PC-9 (cell line): ENCODE results near the gene SMIM7. TPM values are rescaled to one million over a fixed set of nuclear protein-coding genes. Genes with fewer than 3 reads are reported as not detected.

Experiments
- BruUV-seq: library from RNA; stranded (reverse); fragments of 400-500 nt; replicated peaks from 2 replicates; lab custom pipeline; 2021; lab: Mats Ljungman, UMichigan
- CTCF ChIA-PET: fragments of 300-600 bp; sonication (Branson Sonifier 250); formaldehyde crosslinking; loops from one replicate; lab custom pipeline; 2022; ENCODE audit warnings: antibody characterized with exemption; lab: Charles Lee
- POLR2A ChIA-PET: fragments of 300-600 bp; sonication (Branson Sonifier 250); formaldehyde crosslinking; loops from one replicate; lab custom pipeline; 2022; ENCODE audit warnings: antibody characterized with exemption; ENCODE audit not compliant: unreplicated experiment; lab: Charles Lee
- DNase-seq, 2 experiments: peaks; one replicate each; pipeline versions ENCODE4 v3.0.0 to v3.0.0-alpha.2; 2015 to 2022; ENCODE audit warnings: mixed read lengths in 1 of 2
- H2AFZ ChIP-seq: fragments of 200-600 bp; sonication (generic); 2 replicates; pipeline ENCODE4 v1.8.1; 2017; ENCODE audit warnings: antibody characterized with exemption
- H3F3A ChIP-seq: fragments of 200-600 bp; sonication (generic); 2 replicates; pipeline ENCODE4 v1.8.1; 2017; ENCODE audit warnings: antibody characterized with exemption, mild to moderate bottlenecking, low read depth; ENCODE audit not compliant: insufficient read depth
- H3K27ac ChIP-seq: fragments of 200-600 bp; sonication (generic); 2 replicates; pipeline ENCODE4 v1.6.1; 2016; ENCODE audit warnings: mixed run types
- H3K27me3 ChIP-seq: fragments of 200-600 bp; sonication (generic); 2 replicates; pipeline ENCODE4 v1.6.1; 2016; ENCODE audit warnings: low read depth, mixed run types; ENCODE audit not compliant: insufficient read depth
- H3K36me3 ChIP-seq: fragments of 200-600 bp; sonication (generic); 2 replicates; pipeline ENCODE4 v1.6.1; 2016; ENCODE audit warnings: low read depth, mixed run types
- H3K4me1 ChIP-seq: fragments of 200-600 bp; sonication (generic); replicated peaks from 2 replicates; pipeline ENCODE4 v1.6.1; 2016; ENCODE audit warnings: mixed run types; ENCODE audit not compliant: insufficient read depth
- H3K4me2 ChIP-seq: fragments of 200-600 bp; sonication (generic); 2 replicates; pipeline ENCODE4 v1.6.1; 2017; ENCODE audit warnings: mixed run types
- H3K4me3 ChIP-seq: fragments of 200-600 bp; sonication (generic); 2 replicates; pipeline ENCODE4 v1.6.1; 2016; ENCODE audit warnings: mixed run types
- H3K79me2 ChIP-seq: fragments of 200-600 bp; sonication (generic); 2 replicates; pipeline ENCODE4 v1.6.1; 2017; ENCODE audit warnings: low read depth, mixed run types
- H3K9me2 ChIP-seq: fragments of 200-600 bp; sonication (generic); 2 replicates; pipeline ENCODE4 v1.8.1; 2017; ENCODE audit warnings: mild to moderate bottlenecking; ENCODE audit not compliant: insufficient read depth
- H3K9me3 ChIP-seq: fragments of 200-600 bp; sonication (generic); 2 replicates; pipeline ENCODE4 v1.8.1; 2016; ENCODE audit warnings: low read depth; ENCODE audit not compliant: insufficient read depth
- H4K20me1 ChIP-seq: fragments of 200-600 bp; sonication (generic); 2 replicates; pipeline ENCODE4 v1.8.1; 2017; ENCODE audit not compliant: insufficient read depth
- EZH2 ChIP-seq: fragments of 200-600 bp; sonication (generic); IDR thresholded peaks from 2 replicates; pipeline ENCODE4 v1.8.0; 2017; ENCODE audit warnings: antibody characterized with exemption, low read depth
- intact Hi-C: fragments of 100-400 bp; cut with micrococcal nuclease; formaldehyde crosslinking; loops from one replicate; pipeline ENCODE4 v1.10.0; 2022; ENCODE audit not compliant: unreplicated experiment
- total RNA-seq: library from RNA; stranded (reverse); gene quantifications from 2 replicates; pipeline ENCODE4 v1.2.3, GENCODE V29; 2021
- TF ChIP-seq, protein P1 (sequence below): fragments of 200-600 bp; sonication (generic); conservative IDR thresholded peaks from 2 replicates; pipeline ENCODE4 v1.6.1; 2017; ENCODE audit warnings: mixed run types, antibody characterized with exemption, mild to moderate bottlenecking, moderate library complexity

Gene SMIM7
- total RNA-seq, 1 experiment from 2014 or later: 72.9 TPM

DNA sequence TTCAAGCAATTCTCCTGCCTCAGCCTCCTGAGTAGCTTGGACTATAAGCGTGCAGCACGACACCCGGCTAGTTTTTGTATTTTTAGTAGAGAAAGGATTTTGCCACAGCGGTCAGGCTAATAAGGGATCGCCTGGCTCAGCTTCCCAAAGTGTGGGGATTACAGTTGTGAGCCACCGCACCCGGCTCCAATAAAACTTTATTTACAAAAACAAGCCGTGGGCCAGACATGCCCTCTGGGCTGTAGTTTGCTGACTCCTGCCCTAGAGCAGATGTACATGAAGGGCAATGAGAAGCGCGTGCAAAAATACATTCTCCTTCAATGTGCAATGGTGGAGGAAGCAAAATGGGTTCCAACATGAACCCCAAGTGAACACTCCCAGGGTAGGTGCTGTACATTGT lies 18.2 kb downstream of the SMIM7 start:
- intact Hi-C loops: no loop called here
- Histone ChIP-seq H3K4me2 (no peak overlapping the region), H2AFZ (no peak overlapping the region), H3K36me3 (peaks cover 49% of the 10 kb centered on the region), H3K4me3 (no peak overlapping the region), H3K9me2 (no peaks in the 10 kb centered on the region), H3K27ac (no peak overlapping the region), H3K27me3 (no peaks in the 10 kb centered on the region), H4K20me1 (peaks cover 51% of the 10 kb centered on the region), H3K4me1 (no peaks in the 10 kb centered on the region), H3K79me2 (peaks cover 27% of the 10 kb centered on the region), H3F3A (peaks cover 9% of the 10 kb centered on the region; the same call in 1 of the 2 replicates), H3K9me3 (no peaks in the 10 kb centered on the region)
- ChIA-PET POLR2A (no interaction called here), CTCF (no interaction called here)
- TF ChIP-seq, protein P1, sequence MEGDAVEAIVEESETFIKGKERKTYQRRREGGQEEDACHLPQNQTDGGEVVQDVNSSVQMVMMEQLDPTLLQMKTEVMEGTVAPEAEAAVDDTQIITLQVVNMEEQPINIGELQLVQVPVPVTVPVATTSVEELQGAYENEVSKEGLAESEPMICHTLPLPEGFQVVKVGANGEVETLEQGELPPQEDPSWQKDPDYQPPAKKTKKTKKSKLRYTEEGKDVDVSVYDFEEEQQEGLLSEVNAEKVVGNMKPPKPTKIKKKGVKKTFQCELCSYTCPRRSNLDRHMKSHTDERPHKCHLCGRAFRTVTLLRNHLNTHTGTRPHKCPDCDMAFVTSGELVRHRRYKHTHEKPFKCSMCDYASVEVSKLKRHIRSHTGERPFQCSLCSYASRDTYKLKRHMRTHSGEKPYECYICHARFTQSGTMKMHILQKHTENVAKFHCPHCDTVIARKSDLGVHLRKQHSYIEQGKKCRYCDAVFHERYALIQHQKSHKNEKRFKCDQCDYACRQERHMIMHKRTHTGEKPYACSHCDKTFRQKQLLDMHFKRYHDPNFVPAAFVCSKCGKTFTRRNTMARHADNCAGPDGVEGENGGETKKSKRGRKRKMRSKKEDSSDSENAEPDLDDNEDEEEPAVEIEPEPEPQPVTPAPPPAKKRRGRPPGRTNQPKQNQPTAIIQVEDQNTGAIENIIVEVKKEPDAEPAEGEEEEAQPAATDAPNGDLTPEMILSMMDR: no peak
- TF ChIP-seq EZH2: no peak
- no peak for DNase-seq
- BruUV-seq: no TSS peak

DNA sequence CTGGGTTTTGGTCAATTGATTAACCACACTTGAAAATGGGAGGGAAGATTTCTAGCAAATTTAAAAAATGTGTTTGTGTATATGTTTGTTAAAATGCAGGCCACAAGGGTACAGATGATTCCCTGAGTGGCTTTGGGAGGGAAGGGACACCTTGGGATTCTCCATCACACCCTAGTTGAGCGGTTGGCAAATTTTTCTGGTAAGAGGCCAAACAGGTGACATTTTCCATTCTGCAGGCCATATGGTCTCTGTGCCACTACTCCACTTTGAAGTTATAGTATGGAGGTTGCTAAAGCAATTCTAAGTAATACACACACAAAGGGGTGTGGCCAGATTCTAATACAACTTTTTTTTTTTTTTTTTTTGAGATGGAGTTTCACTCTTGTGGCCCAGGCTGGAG lies 19.0 kb downstream of the SMIM7 start:
- Histone ChIP-seq H2AFZ (no peak overlapping the region), H3K9me3 (no peaks in the 10 kb centered on the region), H3K9me2 (no peaks in the 10 kb centered on the region), H3K27ac (no peak overlapping the region), H3K27me3 (no peaks in the 10 kb centered on the region), H3K4me3 (no peak overlapping the region), H3K4me2 (no peak overlapping the region), H3K36me3 (peaks cover 43% of the 10 kb centered on the region), H3K79me2 (peaks cover 30% of the 10 kb centered on the region), H3K4me1 (no peaks in the 10 kb centered on the region), H4K20me1 (peaks cover 51% of the 10 kb centered on the region), H3F3A (peaks cover 9% of the 10 kb centered on the region; the same call in 1 of the 2 replicates)
- POLR2A ChIA-PET: no interaction called here
- intact Hi-C loops: no loop called here
- BruUV-seq: no TSS peak
- CTCF ChIA-PET: no interaction called here
- DNase-seq: no peak
- TF ChIP-seq, protein P1: no peak
- no peak for TF ChIP-seq EZH2

DNA sequence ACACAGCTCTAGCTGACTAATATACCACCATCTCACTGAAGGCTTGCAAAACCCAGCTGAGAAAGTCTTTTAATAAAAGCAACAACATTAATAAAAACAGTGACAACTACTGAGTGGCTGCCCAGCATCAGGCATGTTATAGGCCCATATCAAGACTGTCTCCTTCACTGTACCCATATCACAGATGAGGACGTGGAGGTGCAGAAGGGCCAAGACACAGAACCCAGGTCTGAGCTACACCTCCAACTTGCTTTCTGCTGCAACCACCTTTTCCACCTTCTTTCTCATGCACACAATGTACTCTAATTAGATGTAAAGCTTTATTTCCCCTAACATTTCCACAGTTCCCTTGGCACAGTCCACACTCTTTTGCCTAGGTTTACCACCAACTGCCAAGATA lies 21.3 kb downstream of the SMIM7 start:
- Histone ChIP-seq H3K27me3 (no peaks in the 10 kb centered on the region), H3K9me2 (no peaks in the 10 kb centered on the region), H3K4me3 (no peak overlapping the region), H4K20me1 (peaks cover 30% of the 10 kb centered on the region), H3F3A (peaks cover 9% of the 10 kb centered on the region; the same call in 1 of the 2 replicates), H3K4me2 (no peak overlapping the region), H3K79me2 (peaks cover 19% of the 10 kb centered on the region), H3K4me1 (no peaks in the 10 kb centered on the region), H2AFZ (no peak overlapping the region), H3K9me3 (no peaks in the 10 kb centered on the region), H3K36me3 (peaks cover 29% of the 10 kb centered on the region), H3K27ac (no peak overlapping the region)
- no peak for DNase-seq
- TF ChIP-seq EZH2: no peak
- TF ChIP-seq, protein P1: no peak
- CTCF ChIA-PET: no interaction called here
- POLR2A ChIA-PET: interaction anchor here (0.6 kb wide), 1 partner anchor 132 kb away, joined by 3 read pairs; no protein-coding TSS in a partner anchor
- BruUV-seq: no TSS peak
- intact Hi-C loops: no loop called here
